HG03175 (cell line): ENCODE measurements around the gene DBNDD1.
"Not testable (repeated sequence)": the region's sequence is repeated elsewhere in the genome, so short reads cannot be mapped to it uniquely, and the experiment has no call there.

Experiments used
- ATAC-seq: cut with Tn5 transposase; IDR thresholded peaks from one replicate; pipeline ENCODE4 v1.9.1; 2021; ENCODE audit warnings: mild to moderate bottlenecking, moderate library complexity; ENCODE audit not compliant: unreplicated experiment

Gene DBNDD1

GRCh38 chr16:90012991-90013745 lies 6.1 kb downstream of the DBNDD1 start:
- ATAC-seq = no peak

- no peak for ATAC-seq
Observed at GRCh38 chr16:90011908-90012501, 7.3 kb downstream of the DBNDD1 start.

- ATAC-seq = no peak
Observed at GRCh38 chr16:90011508-90011819, 7.8 kb downstream of the DBNDD1 start.

GRCh38 chr16:90010676-90011507 lies 8.4 kb downstream of the DBNDD1 start:
- no peak for ATAC-seq

- ATAC-seq = no peak
Observed at GRCh38 chr16:90009172-90009899, 9.9 kb downstream of the DBNDD1 start.

GRCh38 chr16:90008708-90009145 lies 10.5 kb downstream of the DBNDD1 start:
- ATAC-seq = peak; percentile 64

- ATAC-seq = not testable (repeated sequence)
Observed at GRCh38 chr16:90007635-90008234, 11.5 kb downstream of the DBNDD1 start.

- no peak for ATAC-seq
Observed at GRCh38 chr16:90007015-90007414, 12.2 kb downstream of the DBNDD1 start.

GRCh38 chr16:90005956-90006663 lies 13.1 kb downstream of the DBNDD1 start:
- ATAC-seq = no peak

GRCh38 chr16:90004577-90004976 lies 14.7 kb downstream of the DBNDD1 start:
- no peak for ATAC-seq

- ATAC-seq = no peak
Observed at GRCh38 chr16:90002759-90003158, 16.5 kb downstream of the DBNDD1 start.

GRCh38 chr16:90001761-90002503 lies 17.3 kb downstream of the DBNDD1 start:
- ATAC-seq = no peak

GRCh38 chr16:90000733-90001427 lies 18.4 kb downstream of the DBNDD1 start:
- no peak for ATAC-seq

- no peak for ATAC-seq
Observed at GRCh38 chr16:89999831-90000574, 19.3 kb downstream of the DBNDD1 start.

GRCh38 chr16:89996178-89996489 lies 23.1 kb downstream of the DBNDD1 start:
- no peak for ATAC-seq

GRCh38 chr16:89995475-89996177 lies 23.6 kb downstream of the DBNDD1 start:
- not testable (repeated sequence) for ATAC-seq

- not testable (repeated sequence) for ATAC-seq
Observed at GRCh38 chr16:89994721-89995474, 24.4 kb downstream of the DBNDD1 start.
